ENCODE results near the gene LURAP1L. TPM values are rescaled to one million over a fixed set of nuclear protein-coding genes. Genes with fewer than 3 reads are reported as not detected.
A peak's percentile ranks its signal among the peaks of the same experiment; 100 is the strongest.

Gene LURAP1L
- total RNA-seq, 1 experiment from 2014 or later: 59.2 TPM

GRCh38 chr9:12811935-12812334 is 37.1 kb downstream of the LURAP1L start:
- Mint-ChIP-seq H3K27ac (ENCODE audit: low read depth, unreplicated experiment) (peak overlapping the region; percentile 97), H3K27me3 (ENCODE audit: insufficient read depth, unreplicated experiment) (no peaks in the 10 kb centered on the region), H3K9me3 (ENCODE audit: unreplicated experiment) (peaks cover 7% of the 10 kb centered on the region), H3K4me1 (ENCODE audit: insufficient read depth, unreplicated experiment) (peaks cover 56% of the 10 kb centered on the region), H3K36me3 (ENCODE audit: insufficient read depth, unreplicated experiment) (peaks cover 14% of the 10 kb centered on the region), H3K4me3 (ENCODE audit: unreplicated experiment) (peak overlapping the region; percentile 71)
- no TSS peak for BruUV-seq (replicated peaks)
- ChIA-PET POLR2A (interaction anchor here (0.7 to 5.2 kb wide), 6 partner anchors 12 to 268 kb away, joined by 3 to 66 read pairs (median 4); partner anchors contain the start of gene LURAP1L), CTCF (interaction anchor here (0.6 to 3.6 kb wide), 3 partner anchors 8 to 86 kb away, joined by 4 to 25 read pairs (median 5); no protein-coding TSS in a partner anchor)
- TF ChIP-seq CTCF (IDR thresholded peaks at IDR 0.05; ENCODE audit: unreplicated experiment): no peak
- intact Hi-C loops (cut with micrococcal nuclease): no loop called here
- DNase-seq (ENCODE audit: unreplicated experiment): no peak

GRCh38 chr9:12812710-12813109 is 37.9 kb downstream of the LURAP1L start:
- ChIA-PET CTCF (no interaction called here), POLR2A (interaction anchor here (0.6 to 7.3 kb wide), 5 partner anchors 14 to 66 kb away, joined by 4 to 242 read pairs (median 7); partner anchors contain the start of gene LURAP1L)
- Mint-ChIP-seq H3K36me3 (ENCODE audit: insufficient read depth, unreplicated experiment) (peaks cover 14% of the 10 kb centered on the region), H3K4me1 (ENCODE audit: insufficient read depth, unreplicated experiment) (peaks cover 62% of the 10 kb centered on the region), H3K27me3 (ENCODE audit: insufficient read depth, unreplicated experiment) (no peaks in the 10 kb centered on the region), H3K27ac (ENCODE audit: low read depth, unreplicated experiment) (peak overlapping the region; percentile 97), H3K4me3 (ENCODE audit: unreplicated experiment) (peak overlapping the region; percentile 71), H3K9me3 (ENCODE audit: unreplicated experiment) (peaks cover 3% of the 10 kb centered on the region)
- BruUV-seq (replicated peaks): no TSS peak
- DNase-seq (ENCODE audit: unreplicated experiment): peak; percentile 21
- TF ChIP-seq CTCF (IDR thresholded peaks at IDR 0.05; ENCODE audit: unreplicated experiment): no peak
- intact Hi-C loops (cut with micrococcal nuclease): no loop called here

GRCh38 chr9:12813533-12813932 is 38.7 kb downstream of the LURAP1L start:
- Mint-ChIP-seq H3K27me3 (ENCODE audit: insufficient read depth, unreplicated experiment) (no peaks in the 10 kb centered on the region), H3K36me3 (ENCODE audit: insufficient read depth, unreplicated experiment) (peaks cover 6% of the 10 kb centered on the region), H3K4me1 (ENCODE audit: insufficient read depth, unreplicated experiment) (peaks cover 70% of the 10 kb centered on the region), H3K27ac (ENCODE audit: low read depth, unreplicated experiment) (peak overlapping the region; percentile 97), H3K4me3 (ENCODE audit: unreplicated experiment) (peak overlapping the region; percentile 71), H3K9me3 (ENCODE audit: unreplicated experiment) (no peaks in the 10 kb centered on the region)
- BruUV-seq (replicated peaks): TSS peak; percentile 61
- CTCF ChIA-PET: interaction anchor here (0.7 kb wide), 1 partner anchor 36 kb away, joined by 3 read pairs; no protein-coding TSS in a partner anchor
- TF ChIP-seq CTCF (IDR thresholded peaks at IDR 0.05; ENCODE audit: unreplicated experiment): no peak
- POLR2A ChIA-PET: interaction anchor here (1.0 to 7.3 kb wide), 7 partner anchors 15 to 91 kb away, joined by 4 to 242 read pairs (median 19); partner anchors contain the start of gene LURAP1L
- intact Hi-C loops (cut with micrococcal nuclease): no loop called here
- no peak for DNase-seq (ENCODE audit: unreplicated experiment)

- H3K4me3 Mint-ChIP-seq (ENCODE audit: unreplicated experiment): peak overlapping the region; percentile 71
- intact Hi-C loops (cut with micrococcal nuclease): loop anchor here (1.0 to 2.0 kb wide), 5 partner anchors 30 to 91 kb away; no protein-coding TSS in a partner anchor
- no peaks in the 10 kb centered on the region for H3K36me3 Mint-ChIP-seq (ENCODE audit: insufficient read depth, unreplicated experiment)
- peaks cover 71% of the 10 kb centered on the region for H3K4me1 Mint-ChIP-seq (ENCODE audit: insufficient read depth, unreplicated experiment)
- DNase-seq (ENCODE audit: unreplicated experiment): peak; percentile 99
- H3K9me3 Mint-ChIP-seq (ENCODE audit: unreplicated experiment): no peaks in the 10 kb centered on the region
- H3K27ac Mint-ChIP-seq (ENCODE audit: low read depth, unreplicated experiment): peak overlapping the region; percentile 97
- CTCF ChIA-PET: interaction anchor here (0.7 to 2.1 kb wide), 10 partner anchors 17 to 92 kb away, joined by 3 to 37 read pairs (median 4); partner anchors contain the start of gene LURAP1L
- no TSS peak for BruUV-seq (replicated peaks)
- TF ChIP-seq CTCF (IDR thresholded peaks at IDR 0.05; ENCODE audit: unreplicated experiment): peak; percentile 7
- POLR2A ChIA-PET: interaction anchor here (1.0 to 7.3 kb wide), 15 partner anchors 11 to 92 kb away, joined by 3 to 242 read pairs (median 9); partner anchors contain the start of gene LURAP1L
- no peaks in the 10 kb centered on the region for H3K27me3 Mint-ChIP-seq (ENCODE audit: insufficient read depth, unreplicated experiment)
Measured at GRCh38 chr9:12813960-12814876, 39.4 kb downstream of the LURAP1L start.
